Umbilical cord (tissue), 2 donors: ENCODE measurements around the gene IRX1. TPM values are rescaled to one million over a fixed set of nuclear protein-coding genes. Genes with fewer than 3 reads are reported as not detected.

Experiments used
- DNase-seq: peaks from one replicate; pipeline ENCODE4 v3.0.0-alpha.2; 2015; ENCODE audit warnings: low spot score
- total RNA-seq: library from RNA; depleted of rRNA; stranded (reverse); fragments of >200 nt; gene quantifications from one replicate; pipeline ENCODE4 v1.2.3, GENCODE V29; 2014; ENCODE audit warnings: low replicate concordance; ENCODE audit not compliant: insufficient read depth

Gene IRX1
- total RNA-seq, 1 donor from 2014 or later = 4.3 TPM

DNA sequence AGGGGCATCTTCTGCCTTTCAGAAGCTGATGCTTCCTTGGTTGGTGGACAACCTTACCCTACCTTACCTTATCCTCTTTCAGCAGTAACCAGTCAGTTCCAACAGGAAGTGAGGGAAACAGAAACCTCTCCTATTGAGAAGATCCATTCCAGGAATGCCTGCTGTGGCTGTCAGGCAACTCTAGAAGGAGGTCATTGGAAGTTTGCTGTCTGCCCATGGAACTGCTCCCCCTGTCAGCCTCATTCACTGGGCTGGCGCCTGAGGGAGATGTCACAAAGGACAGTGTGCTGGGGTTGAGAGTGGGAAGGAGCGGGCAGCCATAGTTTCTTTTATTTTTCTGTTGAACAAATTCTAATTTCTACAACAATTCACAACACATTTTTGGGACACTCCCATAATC lies 54.7 kb downstream of the IRX1 start:
- no peak for DNase-seq

DNA sequence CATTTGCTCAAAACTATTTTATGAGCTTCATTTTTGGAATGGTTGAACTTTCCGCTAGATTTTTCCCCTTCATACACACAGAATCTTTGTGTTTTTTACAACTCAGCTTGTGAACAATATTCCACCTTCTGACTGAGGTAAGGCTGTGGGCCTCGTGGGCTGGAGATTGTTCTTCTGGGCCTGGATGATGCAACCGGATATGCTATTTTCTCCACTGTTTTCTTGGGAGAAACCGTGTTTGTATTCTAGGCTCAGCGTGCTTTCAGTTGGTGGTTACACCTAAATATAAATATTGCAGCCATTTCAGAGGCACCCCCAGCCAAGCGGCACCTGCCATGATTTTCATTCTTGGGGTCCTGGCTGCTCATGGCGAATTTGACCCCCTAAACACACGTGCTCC lies 55.2 kb downstream of the IRX1 start:
- DNase-seq = no peak
